SU-DHL-6 (cell line): ENCODE measurements around the gene GATD1.
"Not testable (repeated sequence)": the region's sequence is repeated elsewhere in the genome, so short reads cannot be mapped to it uniquely, and the experiment has no call there.

ENCODE experiments used
- H2AFZ ChIP-seq: fragments of 200-600 bp; sonication (generic); 2 replicates; pipeline ENCODE4 v1.6.1; 2014; ENCODE audit warnings: low read depth, mild to moderate bottlenecking, moderate library complexity, mixed read lengths, antibody characterized with exemption, low read length; ENCODE audit not compliant: severe bottlenecking
- H3F3A ChIP-seq: fragments of 200-600 bp; shearing (Covaris generic); 2 replicates; pipeline ENCODE4 v1.6.0; 2016; ENCODE audit warnings: antibody characterized with exemption, mild to moderate bottlenecking; ENCODE audit not compliant: insufficient read depth
- H3K27ac ChIP-seq: fragments of 200-600 bp; sonication (generic); 2 replicates; pipeline ENCODE4 v1.5.1; 2016; ENCODE audit warnings: low read depth, mild to moderate bottlenecking, low read length, moderate library complexity, mixed read lengths
- H3K27me3 ChIP-seq: fragments of 200-600 bp; sonication (generic), shearing (Covaris generic); 2 replicates; pipeline ENCODE4 v1.6.0; 2014; ENCODE audit warnings: mild to moderate bottlenecking, low read length
- H3K36me3 ChIP-seq: fragments of 200-600 bp; sonication (generic); 2 replicates; pipeline ENCODE4 v1.6.1; 2014; ENCODE audit warnings: mild to moderate bottlenecking, low read length, mixed read lengths
- H3K4me2 ChIP-seq: fragments of 300-600, 200-600 bp; shearing (Covaris generic), sonication (generic); 2 replicates; pipeline ENCODE4 v1.6.0; 2014; ENCODE audit warnings: low read length, low read depth, mild to moderate bottlenecking; ENCODE audit not compliant: poor library complexity, severe bottlenecking
- H3K4me3 ChIP-seq: fragments of 200-600 bp; sonication (generic); 2 replicates; pipeline ENCODE4 v1.5.1; 2014; ENCODE audit warnings: antibody characterized with exemption, low read length, mild to moderate bottlenecking, mixed read lengths; ENCODE audit not compliant: insufficient read depth, poor library complexity, severe bottlenecking
- H3K79me2 ChIP-seq: fragments of 200-600 bp; sonication (generic); 2 replicates; pipeline ENCODE4 v1.6.1; 2014; ENCODE audit warnings: mild to moderate bottlenecking, low read length, moderate library complexity; ENCODE audit not compliant: insufficient read depth
- H3K9ac ChIP-seq: fragments of 200-600 bp; sonication (generic); 2 replicates; pipeline ENCODE4 v1.7.0; 2014; ENCODE audit warnings: mild to moderate bottlenecking, low read length
- H3K9me2 ChIP-seq: fragments of 200-600 bp; sonication (generic); replicated peaks from 2 replicates; pipeline ENCODE4 v1.6.1; 2014; ENCODE audit warnings: low read length; ENCODE audit not compliant: insufficient read depth
- H3K9me3 ChIP-seq: fragments of 200-600 bp; sonication (generic); 2 replicates; pipeline ENCODE4 v1.6.1; 2014; ENCODE audit warnings: low read length, mixed read lengths; ENCODE audit not compliant: insufficient read depth
- H4K20me1 ChIP-seq: fragments of 200-600 bp; sonication (generic); 2 replicates; pipeline ENCODE4 v1.6.1; 2014; ENCODE audit warnings: low read depth, mild to moderate bottlenecking, antibody characterized with exemption, low read length, moderate library complexity, mixed read lengths
- CTCF ChIP-seq: fragments of 200-600 bp; sonication (generic); IDR thresholded peaks from one replicate; pipeline ENCODE4 v1.5.1; 2017; ENCODE audit warnings: antibody characterized with exemption, mild to moderate bottlenecking, low read length, moderate library complexity; ENCODE audit not compliant: insufficient read depth, poor library complexity, severe bottlenecking
- EZH2phosphoT487 ChIP-seq: fragments of 200-600 bp; sonication (generic), shearing (Covaris generic); conservative IDR thresholded peaks from 2 replicates; pipeline ENCODE4 v1.6.1; 2018; ENCODE audit warnings: mild to moderate bottlenecking, antibody characterized with exemption, low read length, moderate library complexity, mixed read lengths

The GATD1 gene

GRCh38 chr11:742156-742546 is 35.1 kb downstream of the GATD1 start:
- H3K4me3 ChIP-seq: no peak overlapping the region
- no peaks in the 10 kb centered on the region for H3K79me2 ChIP-seq
- no peaks in the 10 kb centered on the region for H3K27me3 ChIP-seq
- no peaks in the 10 kb centered on the region for H3K36me3 ChIP-seq
- H3K9me2 ChIP-seq: no peaks in the 10 kb centered on the region
- no peak for TF ChIP-seq EZH2phosphoT487
- TF ChIP-seq CTCF: no peak
- no peaks in the 10 kb centered on the region for H3K9me3 ChIP-seq
- no peak overlapping the region for H2AFZ ChIP-seq
- H4K20me1 ChIP-seq: no peaks in the 10 kb centered on the region
- no peak overlapping the region for H3K27ac ChIP-seq
- 0 out of 2 replicates have a peak, but pooled peaks cover 6% of the 10 kb centered on the region for H3F3A ChIP-seq
- no peak overlapping the region for H3K4me2 ChIP-seq
- H3K9ac ChIP-seq: no peak overlapping the region

- not testable (repeated sequence) for H3K36me3 ChIP-seq, H3K4me2 ChIP-seq, H3K9me2 ChIP-seq, H3K79me2 ChIP-seq, H3K9me3 ChIP-seq, H2AFZ ChIP-seq, H3F3A ChIP-seq, H3K27me3 ChIP-seq, H4K20me1 ChIP-seq, H3K4me3 ChIP-seq, H3K9ac ChIP-seq, H3K27ac ChIP-seq
Measured at GRCh38 chr11:737899-738298, 39.4 kb downstream of the GATD1 start.

- no peaks in the 10 kb centered on the region for H3F3A ChIP-seq
- no peak for TF ChIP-seq EZH2phosphoT487
- no peak for TF ChIP-seq CTCF
- no peaks in the 10 kb centered on the region for H3K79me2 ChIP-seq
- H3K27me3 ChIP-seq: no peaks in the 10 kb centered on the region
- no peaks in the 10 kb centered on the region for H3K36me3 ChIP-seq
- no peak overlapping the region for H3K27ac ChIP-seq
- no peak overlapping the region for H3K4me3 ChIP-seq
- H3K9me3 ChIP-seq: no peaks in the 10 kb centered on the region
- no peaks in the 10 kb centered on the region for H3K9me2 ChIP-seq
- H2AFZ ChIP-seq: no peak overlapping the region
- H3K9ac ChIP-seq: no peak overlapping the region
- no peak overlapping the region for H3K4me2 ChIP-seq
- no peaks in the 10 kb centered on the region for H4K20me1 ChIP-seq
Measured at GRCh38 chr11:737366-737765, 39.9 kb downstream of the GATD1 start.

- not testable (repeated sequence) for H2AFZ ChIP-seq, H3F3A ChIP-seq, H3K36me3 ChIP-seq, H3K4me2 ChIP-seq, H3K9me2 ChIP-seq, H3K79me2 ChIP-seq, H3K27me3 ChIP-seq, H4K20me1 ChIP-seq, H3K9ac ChIP-seq, H3K4me3 ChIP-seq, H3K27ac ChIP-seq, H3K9me3 ChIP-seq
Measured at GRCh38 chr11:734541-734940, 42.7 kb downstream of the GATD1 start.
